DMS53 treated with DMSO at 0.1 percent for 48 hours (cell line): ENCODE results near the gene POGK.

Experiments used
- DNase-seq: peaks from one replicate; lab custom pipeline; 2025; ENCODE audit not compliant: unreplicated experiment; lab: John Stamatoyannopoulos, UW

The POGK gene

GRCh38 chr1:166900987-166901386 is 61.7 kb downstream of the POGK start:
- DNase-seq, result no peak

- DNase-seq, result no peak
These were observed 63.0 kb downstream of the POGK start for GRCh38 chr1:166902279-166902678.

GRCh38 chr1:166903232-166903631 is 64.0 kb downstream of the POGK start:
- DNase-seq, result no peak

- no peak for DNase-seq
These were observed 65.9 kb downstream of the POGK start for GRCh38 chr1:166905136-166905535.

GRCh38 chr1:166905900-166906299 is 66.6 kb downstream of the POGK start:
- no peak for DNase-seq
